NOMO-1 treated with dmso at 0.1 percent for 144 hours (cell line): Measurements from ENCODE around the gene BCAS4.
"Not testable (repeated sequence)": the region's sequence is repeated elsewhere in the genome, so short reads cannot be mapped to it uniquely, and the experiment has no call there.

Experiments
- DNase-seq: peaks from one replicate; lab custom pipeline; 2025; ENCODE audit not compliant: unreplicated experiment; lab: John Stamatoyannopoulos, UW

BCAS4 gene, protein sequence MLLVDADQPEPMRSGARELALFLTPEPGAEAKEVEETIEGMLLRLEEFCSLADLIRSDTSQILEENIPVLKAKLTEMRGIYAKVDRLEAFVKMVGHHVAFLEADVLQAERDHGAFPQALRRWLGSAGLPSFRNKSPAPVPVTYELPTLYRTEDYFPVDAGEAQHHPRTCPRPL

DNA sequence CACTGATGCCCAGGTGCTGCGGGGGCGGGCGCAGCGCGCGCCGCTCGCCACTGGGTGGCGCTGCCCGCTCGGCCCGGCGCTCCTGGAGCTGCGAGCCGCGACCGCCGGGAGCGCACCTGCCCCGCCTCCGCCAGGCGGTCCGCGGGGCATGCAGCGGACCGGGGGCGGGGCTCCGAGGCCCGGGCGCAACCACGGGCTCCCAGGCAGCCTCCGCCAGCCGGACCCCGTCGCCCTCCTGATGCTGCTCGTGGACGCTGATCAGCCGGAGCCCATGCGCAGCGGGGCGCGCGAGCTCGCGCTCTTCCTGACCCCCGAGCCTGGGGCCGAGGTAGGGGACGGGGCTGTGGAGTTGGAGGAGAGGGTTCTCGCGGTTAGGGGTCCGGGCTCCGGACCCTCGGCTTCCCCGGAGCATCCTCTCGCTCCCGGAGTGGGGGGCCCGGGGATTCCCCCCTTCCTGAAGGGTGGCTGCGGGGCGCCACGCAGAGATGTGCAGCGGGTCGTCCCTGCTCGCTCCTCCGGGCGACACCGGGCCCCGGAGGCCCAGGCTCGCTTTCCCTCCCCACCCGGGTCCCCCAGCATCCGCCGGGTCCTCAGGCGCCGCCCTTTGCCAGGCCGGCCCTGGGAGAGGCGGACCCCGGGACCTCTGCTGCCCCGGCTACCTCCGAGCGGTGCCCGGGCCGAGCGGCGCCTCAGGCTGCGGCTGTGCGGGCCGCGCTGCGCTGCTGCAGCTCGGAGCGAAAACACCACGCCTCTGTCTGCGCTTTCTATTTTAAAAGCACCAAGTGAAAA, at the start of gene BCAS4:
BCAS4 (plus strand) TSS at position 216 of the 789 bp plus-strand sequence; CDS start at position 239, 23 bp downstream.
- DNase-seq: peak; percentile 53

DNA sequence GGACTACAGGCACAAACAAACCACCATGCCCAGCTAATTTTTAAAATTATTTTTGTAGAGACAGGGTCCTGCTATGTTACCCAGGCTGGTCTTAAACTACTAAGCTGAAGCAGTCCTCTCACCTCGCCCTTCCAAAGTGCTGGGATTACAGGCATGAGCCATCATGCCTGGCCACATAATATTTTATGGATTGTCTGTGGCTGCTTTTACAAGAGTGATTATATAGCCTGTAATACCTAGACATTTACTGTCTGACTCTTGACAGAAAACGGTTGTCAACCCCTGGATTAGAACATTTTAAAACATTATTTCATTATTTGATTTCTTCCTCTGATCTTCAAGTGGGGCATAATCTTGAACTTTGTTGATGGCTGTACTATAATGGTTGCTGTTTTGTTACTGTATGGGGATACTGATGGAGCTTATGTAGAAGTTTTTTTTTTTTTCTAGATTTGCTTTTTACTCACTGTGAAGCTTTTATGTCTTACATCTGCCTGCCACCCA, 49.2 kb upstream of the BCAS4 start:
- DNase-seq: no peak

GRCh38 chr20:50746138-50746940, 48.5 kb upstream of the BCAS4 start:
- DNase-seq: no peak

DNA sequence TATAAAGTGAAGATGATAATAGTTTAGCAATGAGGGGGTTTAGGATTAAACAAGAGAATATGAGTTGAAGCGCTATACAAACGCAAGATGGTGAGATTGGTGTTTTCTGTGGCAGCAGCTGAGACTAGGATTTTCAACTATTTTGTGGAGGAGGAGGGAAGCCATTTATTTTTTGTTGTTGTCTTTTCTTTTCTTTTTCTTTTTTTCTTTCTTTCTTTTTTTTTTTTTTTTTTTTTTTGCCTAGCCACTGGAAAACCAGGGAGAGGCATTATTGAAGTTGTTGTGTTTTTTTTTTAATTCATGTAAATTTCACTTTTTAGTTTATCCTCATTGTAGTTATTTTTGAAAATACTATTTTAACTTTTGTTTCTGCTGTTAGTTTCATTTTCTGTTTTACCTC, 47.6 kb upstream of the BCAS4 start:
- no peak for DNase-seq

- no peak for DNase-seq
These were observed 44.7 kb upstream of the BCAS4 start for GRCh38 chr20:50750145-50750671.

- DNase-seq: no peak
These were observed 41.7 kb upstream of the BCAS4 start for GRCh38 chr20:50753152-50753551.

GRCh38 chr20:50754420-50754819, 40.4 kb upstream of the BCAS4 start:
- DNase-seq: no peak

DNA sequence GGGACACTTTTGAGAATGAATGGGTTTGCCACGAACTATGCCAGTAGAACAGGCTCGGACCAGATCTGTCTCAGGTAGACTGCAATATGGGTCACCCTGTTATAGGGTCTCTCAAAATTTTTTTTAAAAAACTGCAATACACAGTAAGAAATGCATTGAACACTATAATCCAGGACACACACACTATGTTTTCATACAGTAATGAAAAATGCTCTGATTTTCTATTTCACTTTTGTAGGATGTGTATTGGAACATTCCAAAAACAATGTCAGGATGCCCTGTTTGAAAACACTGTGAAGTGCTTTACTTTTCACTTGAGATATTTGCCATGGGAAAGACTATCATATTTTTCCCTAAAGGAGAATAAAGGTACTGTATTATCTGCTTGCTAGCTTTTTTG, 38.4 kb upstream of the BCAS4 start:
- no peak for DNase-seq

DNA sequence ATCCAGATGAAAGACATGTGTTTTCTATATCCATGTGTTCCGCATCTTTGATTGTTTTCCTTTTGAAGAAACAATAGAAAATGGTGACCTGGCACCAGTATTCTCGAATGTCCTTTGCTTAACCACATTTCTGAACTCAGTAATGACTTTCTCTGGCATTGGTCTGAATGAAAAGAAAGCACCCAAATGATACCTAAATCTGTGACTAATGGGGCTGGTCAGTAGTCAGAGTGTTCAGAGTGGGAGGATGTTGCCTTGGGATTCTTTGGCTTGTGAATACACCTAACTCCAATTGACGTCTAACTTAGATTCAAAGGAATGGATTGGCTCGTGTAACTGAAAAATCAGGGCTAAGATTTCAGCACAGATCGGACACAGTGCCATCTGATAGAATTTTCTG, 36.4 kb upstream of the BCAS4 start:
- DNase-seq: no peak

DNA sequence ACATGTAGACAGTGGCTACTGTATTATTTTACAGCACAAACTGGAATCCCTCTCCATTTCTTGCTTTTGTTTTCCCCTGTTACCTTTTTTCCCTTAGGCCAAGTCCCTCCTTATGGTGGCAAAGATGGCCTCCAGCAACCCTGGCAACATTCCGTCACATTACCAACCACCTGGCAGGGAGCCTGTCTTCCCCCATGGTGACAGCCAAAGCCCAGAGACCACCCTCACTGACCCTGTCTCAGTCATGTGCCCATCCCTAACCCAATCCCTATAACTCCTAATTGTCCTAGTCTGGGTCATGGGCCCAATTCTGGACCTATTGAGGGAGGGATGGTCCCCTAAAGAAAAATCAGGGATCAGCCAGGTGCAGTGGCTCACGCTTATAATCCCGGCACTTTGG, 35.9 kb upstream of the BCAS4 start:
- DNase-seq: no peak

- peak; percentile 8 for DNase-seq
These were observed 35.2 kb upstream of the BCAS4 start for GRCh38 chr20:50759678-50760077.

DNA sequence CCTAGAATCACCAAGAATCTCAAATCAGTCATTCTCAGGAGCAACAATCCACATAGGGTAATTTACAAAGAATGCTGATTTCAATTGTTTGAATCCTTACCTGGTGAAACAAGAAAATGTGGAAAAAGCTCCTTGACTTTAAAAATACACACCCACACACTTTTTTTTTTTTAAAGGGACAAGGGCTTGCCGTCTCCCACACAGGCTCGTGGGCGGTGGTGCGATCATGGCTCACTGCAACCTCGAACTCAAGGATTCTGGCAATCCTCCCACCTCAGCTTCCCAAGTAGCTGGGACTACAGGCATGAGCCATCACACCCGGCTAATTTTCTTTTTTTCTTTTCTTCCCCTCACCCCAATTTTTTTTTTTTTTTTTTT, 32.8 kb upstream of the BCAS4 start:
- DNase-seq: no peak

DNA sequence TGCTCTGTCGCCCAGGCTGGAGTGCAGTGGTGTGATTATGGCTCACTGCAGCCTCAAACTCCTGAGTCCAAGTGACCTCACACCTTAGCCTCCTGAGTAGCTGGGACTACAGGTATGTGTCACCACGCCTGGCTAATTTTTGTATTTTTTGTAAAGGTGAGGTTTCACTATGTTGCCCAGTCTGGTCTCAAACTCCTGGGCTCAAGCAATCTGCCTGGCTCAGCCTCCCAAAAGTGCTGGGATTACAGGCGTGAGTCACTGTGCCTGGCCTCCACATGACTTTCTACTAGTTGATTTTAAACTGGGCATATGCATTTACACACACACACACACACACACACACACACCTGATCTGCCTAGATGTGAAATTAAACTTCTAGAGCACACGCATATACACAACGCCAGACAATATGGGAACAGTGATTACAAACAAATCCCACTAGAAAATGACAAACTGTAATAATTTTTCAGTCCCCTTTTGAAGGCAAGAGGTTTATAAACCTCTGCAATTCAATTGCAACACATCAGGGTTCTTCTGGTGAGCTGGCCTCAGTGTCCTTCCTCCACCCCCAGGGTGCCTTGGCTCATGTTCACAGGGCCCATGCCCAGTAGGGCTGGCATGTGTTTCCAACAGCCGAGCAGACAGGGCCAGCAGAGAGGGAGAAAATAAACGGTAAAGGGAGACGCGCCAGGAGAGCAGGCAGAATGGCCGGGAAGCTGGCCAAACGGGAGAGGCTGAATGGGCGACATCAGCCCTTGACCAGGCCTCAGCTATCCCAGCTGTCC, 32.2 kb upstream of the BCAS4 start:
- DNase-seq: no peak

DNA sequence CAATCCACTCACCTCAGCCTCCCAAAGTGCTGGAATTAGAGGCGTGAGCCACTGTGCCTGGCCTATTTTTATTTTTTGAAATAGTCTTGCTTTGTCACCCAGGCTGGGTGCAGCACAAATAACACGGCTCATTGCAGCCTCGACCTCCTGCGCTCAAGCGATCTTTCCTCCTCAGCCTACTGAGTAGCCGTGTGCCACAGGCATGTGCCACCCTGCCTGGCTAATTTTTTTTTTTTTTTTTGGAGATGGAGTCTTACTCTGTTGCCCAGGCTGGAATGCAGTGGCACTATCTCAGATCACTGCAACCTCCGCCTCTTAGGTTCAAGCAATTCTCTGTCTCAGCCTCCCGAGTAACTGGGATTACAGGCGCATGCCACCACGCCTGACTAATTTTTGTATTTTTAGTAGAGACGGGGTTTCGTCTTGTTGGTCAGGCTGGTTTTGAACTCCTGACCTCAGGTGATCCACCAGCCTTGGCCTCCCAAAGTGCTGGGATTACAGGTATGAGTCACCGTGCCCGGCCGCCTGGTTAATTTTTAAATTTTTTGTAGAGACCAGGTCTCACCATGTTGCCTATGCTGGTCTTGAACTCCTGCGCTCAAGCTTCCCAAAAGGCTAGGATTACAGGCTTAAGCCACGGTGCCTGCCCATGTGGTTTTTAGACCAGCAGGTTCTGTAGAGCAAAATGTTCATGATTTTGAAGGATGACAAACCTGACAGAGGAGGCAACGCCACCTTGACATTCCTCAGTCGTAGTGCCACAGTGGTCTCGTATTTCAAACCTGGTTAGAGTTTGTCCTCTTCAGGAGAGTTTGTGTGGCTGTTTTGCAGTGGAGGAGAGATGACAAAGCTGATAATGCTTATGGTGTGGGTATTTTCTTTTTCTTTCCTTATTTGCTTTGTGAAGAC, 31.1 kb upstream of the BCAS4 start:
- not testable (repeated sequence) for DNase-seq

GRCh38 chr20:50765251-50765650, 29.6 kb upstream of the BCAS4 start:
- not testable (repeated sequence) for DNase-seq

GRCh38 chr20:50765674-50766073, 29.2 kb upstream of the BCAS4 start:
- DNase-seq: no peak

- DNase-seq: not testable (repeated sequence)
These were observed 27.7 kb upstream of the BCAS4 start for GRCh38 chr20:50766955-50767809.

DNA sequence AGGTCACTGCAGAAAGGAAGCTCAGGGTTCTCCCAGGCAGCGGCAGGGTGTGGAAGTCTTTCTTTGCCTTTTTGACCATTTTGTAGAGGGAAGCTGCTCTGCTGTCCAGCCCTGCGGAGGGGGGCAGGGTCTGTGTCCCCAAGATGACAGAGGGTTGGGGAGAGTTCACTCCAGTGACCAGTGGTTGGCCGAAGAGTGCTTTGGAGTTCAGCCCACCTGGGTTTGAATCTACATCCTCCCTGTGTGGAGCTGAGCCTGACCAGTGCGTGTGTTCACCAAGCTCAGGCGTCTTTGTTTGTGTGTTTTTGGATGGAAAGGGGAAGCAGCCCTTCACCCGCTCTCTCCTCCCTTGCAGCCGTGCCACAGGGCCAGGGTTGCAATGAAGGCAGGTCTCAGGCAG, 25.9 kb upstream of the BCAS4 start:
- DNase-seq: not testable (repeated sequence)
